HG02981 (cell line): ENCODE data around the gene ASPSCR1.
"Not testable (repeated sequence)": the region's sequence is repeated elsewhere in the genome, so short reads cannot be mapped to it uniquely, and the experiment has no call there.

Source experiments
- ATAC-seq: cut with Tn5 transposase; IDR thresholded peaks from one replicate; pipeline ENCODE4 v1.9.1; 2021; ENCODE audit warnings: mild to moderate bottlenecking, moderate library complexity; ENCODE audit not compliant: unreplicated experiment

ASPSCR1 gene

GRCh38 chr17:82035956-82036633 lies 58.7 kb downstream of the ASPSCR1 start:
- ATAC-seq, result no peak

- ATAC-seq, result no peak
Observed at GRCh38 chr17:82036634-82037091, 59.2 kb downstream of the ASPSCR1 start.

GRCh38 chr17:82037092-82037888 lies 59.9 kb downstream of the ASPSCR1 start, which contains the start of gene DCXR:
TSS of gene DCXR (minus strand) at chr17:82037697. CDS start at chr17:82037682, 15 bp downstream.
- peak; percentile 85 for ATAC-seq

- ATAC-seq, result no peak
Observed at GRCh38 chr17:82037889-82038195, 60.4 kb downstream of the ASPSCR1 start.

GRCh38 chr17:82038796-82039409 lies 61.5 kb downstream of the ASPSCR1 start:
- not testable (repeated sequence) for ATAC-seq

GRCh38 chr17:82039695-82040299 lies 62.4 kb downstream of the ASPSCR1 start:
- no peak for ATAC-seq

DNA sequence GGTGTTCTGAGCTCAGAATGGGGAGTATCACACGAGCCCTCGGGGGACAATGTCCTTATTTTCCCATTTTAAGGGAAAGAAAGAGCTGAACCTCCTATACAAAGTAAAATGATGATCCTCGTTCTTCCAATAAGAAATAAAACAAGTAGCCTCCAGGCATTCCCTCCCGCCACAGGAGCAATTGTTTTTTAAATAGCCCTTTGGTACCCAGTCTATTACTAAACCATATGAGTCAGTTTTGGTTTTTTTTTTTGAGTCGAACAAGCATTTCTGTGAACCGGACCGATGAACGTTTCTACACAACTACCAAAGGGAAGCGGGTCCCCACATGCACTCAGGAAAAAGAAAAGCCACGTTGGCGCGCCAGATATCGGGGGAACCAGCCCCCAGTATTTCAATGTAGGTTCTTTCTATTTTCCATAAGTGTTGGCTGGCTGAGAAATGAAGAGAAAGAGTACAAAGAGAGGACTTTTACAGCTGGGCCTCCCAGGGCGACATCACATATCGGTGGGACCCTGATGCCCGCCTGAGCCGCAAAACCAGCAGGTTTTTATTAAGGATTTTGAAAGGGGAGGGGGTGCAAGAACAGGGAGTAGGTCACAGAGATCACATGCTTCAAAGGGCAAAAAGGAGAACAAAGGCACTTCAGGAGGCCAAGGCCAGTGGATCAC lies 63.9 kb downstream of the ASPSCR1 start:
- ATAC-seq, result no peak

DNA sequence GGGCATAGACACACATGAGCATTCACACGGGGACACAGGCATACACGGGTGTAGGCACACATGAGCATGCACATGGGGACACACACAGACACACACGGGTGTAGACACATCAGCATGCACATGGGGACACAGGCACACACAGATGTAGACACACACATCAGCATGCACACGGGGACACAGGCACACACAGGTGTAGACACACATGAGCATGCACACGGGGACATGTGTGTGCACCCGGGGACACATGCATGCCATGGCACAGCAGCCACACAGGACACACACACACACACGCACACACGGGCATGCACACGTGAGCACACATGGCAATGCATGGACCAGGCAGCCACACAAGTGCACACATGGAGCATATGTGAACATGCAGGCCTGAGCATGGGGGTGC lies 65.2 kb downstream of the ASPSCR1 start:
- ATAC-seq, result no peak

GRCh38 chr17:82043507-82043906 lies 66.1 kb downstream of the ASPSCR1 start:
- ATAC-seq, result no peak

- no peak for ATAC-seq
Observed at GRCh38 chr17:82045936-82046484, 68.6 kb downstream of the ASPSCR1 start.

DNA sequence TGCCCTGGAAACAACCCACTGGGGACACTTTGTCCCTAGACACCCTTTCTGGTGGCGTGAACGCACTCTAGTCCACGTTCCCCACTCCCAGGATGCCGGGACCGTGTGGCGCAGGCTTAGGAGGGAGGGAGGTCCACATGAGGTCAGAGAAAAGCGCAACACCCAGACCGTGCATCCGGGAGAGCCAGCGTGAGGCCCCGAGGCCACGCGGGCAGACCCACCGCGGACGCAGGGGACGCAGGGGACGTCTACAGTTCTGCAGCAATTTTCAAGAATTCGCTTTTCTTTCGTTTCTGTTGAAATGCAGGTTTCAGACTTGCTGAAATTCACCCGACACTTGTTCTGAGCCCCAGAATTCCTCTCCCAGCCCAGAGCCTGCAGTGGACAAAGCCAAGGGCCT lies 69.5 kb downstream of the ASPSCR1 start:
- no peak for ATAC-seq

GRCh38 chr17:82047379-82047778 lies 70.0 kb downstream of the ASPSCR1 start:
- no peak for ATAC-seq

- no peak for ATAC-seq
Observed at GRCh38 chr17:82047914-82048570, 70.6 kb downstream of the ASPSCR1 start.

- no peak for ATAC-seq
Observed at GRCh38 chr17:82048571-82048971, 71.1 kb downstream of the ASPSCR1 start.

GRCh38 chr17:82049106-82049505 lies 71.7 kb downstream of the ASPSCR1 start:
- no peak for ATAC-seq

DNA sequence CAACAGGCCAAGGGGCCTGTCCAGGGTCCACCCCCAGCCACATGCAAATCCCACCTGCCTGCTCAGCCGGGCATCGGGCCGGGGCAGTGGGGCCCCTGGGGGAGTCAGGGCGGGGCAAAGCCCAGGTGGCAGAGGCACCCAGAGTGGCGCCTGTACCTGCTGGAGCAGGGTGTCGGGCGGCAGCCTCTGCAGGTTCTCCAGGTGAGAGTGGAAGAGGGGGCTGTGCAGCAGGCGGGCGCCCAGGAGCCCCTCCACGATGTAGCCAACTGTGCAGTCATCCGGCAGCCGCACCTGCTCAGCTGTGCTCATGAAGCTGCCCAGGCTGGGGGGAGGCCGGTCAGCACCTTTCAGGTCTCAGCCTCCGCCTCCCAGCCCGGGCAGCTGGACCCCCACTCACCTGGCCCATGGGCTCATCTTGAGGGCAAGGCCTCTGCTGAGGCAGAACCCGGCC lies 72.1 kb downstream of the ASPSCR1 start:
- no peak for ATAC-seq

GRCh38 chr17:82050152-82050760 lies 72.8 kb downstream of the ASPSCR1 start:
- ATAC-seq, result no peak

GRCh38 chr17:82050761-82051641 lies 73.6 kb downstream of the ASPSCR1 start:
- no peak for ATAC-seq
